H7 (cell line): ENCODE measurements around the gene GABRB1. TPM values are rescaled to one million over a fixed set of nuclear protein-coding genes. Genes with fewer than 3 reads are reported as not detected.

Experiments
- DNase-seq: peaks from one replicate; pipeline ENCODE4 v3.0.0; 2012
- H3K27me3 ChIP-seq: 2 replicates; pipeline ENCODE4 v1.6.0; 2011; ENCODE audit warnings: mild to moderate bottlenecking, low read length; ENCODE audit not compliant: control insufficient read depth, insufficient read depth
- H3K36me3 ChIP-seq: replicated peaks from 2 replicates; pipeline ENCODE4 v1.5.1; 2011; ENCODE audit warnings: low read length; ENCODE audit not compliant: control insufficient read depth, insufficient read depth
- H3K4me3 ChIP-seq: 2 replicates; pipeline ENCODE4 v1.5.1; 2011; ENCODE audit warnings: low read depth, mild to moderate bottlenecking, control low read depth, low read length, moderate library complexity; ENCODE audit not compliant: insufficient read depth
- total RNA-seq: library from RNA; depleted of rRNA; stranded (reverse); fragments of >200 nt; shearing (Covaris generic); gene quantifications from 2 replicates; pipeline ENCODE4 v1.2.3, GENCODE V29; 2014

The GABRB1 gene
- total RNA-seq, 1 experiment from 2014 or later = 0.31 TPM

- no peaks in the 10 kb centered on the region for H3K27me3 ChIP-seq
- DNase-seq = no peak
- H3K36me3 ChIP-seq = no peaks in the 10 kb centered on the region
- H3K4me3 ChIP-seq = no peak overlapping the region
These were observed 384.4 kb downstream of the GABRB1 start for GRCh38 chr4:47415719-47416118.

GRCh38 chr4:47418147-47418546, 386.8 kb downstream of the GABRB1 start:
- Histone ChIP-seq H3K36me3 (no peaks in the 10 kb centered on the region), H3K4me3 (no peak overlapping the region), H3K27me3 (no peaks in the 10 kb centered on the region)
- DNase-seq = no peak

DNA sequence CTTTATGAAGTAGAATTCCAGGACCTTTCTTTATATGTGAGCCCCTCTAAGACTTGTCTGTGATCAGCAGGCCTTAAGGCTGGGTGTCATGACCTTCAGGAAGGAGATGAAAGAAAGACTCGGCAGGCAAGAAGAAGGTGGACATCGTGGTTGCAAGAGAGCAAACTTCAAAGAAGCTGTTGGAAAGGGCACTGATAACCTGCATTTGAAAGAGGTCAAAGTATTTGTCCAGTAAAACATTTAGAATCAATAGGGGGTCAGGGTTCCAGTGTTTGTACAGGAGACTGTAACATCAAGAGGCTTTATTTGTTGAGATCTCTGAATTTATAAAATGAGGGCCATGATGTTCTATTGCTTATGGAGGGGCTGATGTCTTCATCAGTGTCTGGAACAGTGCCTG, 387.9 kb downstream of the GABRB1 start:
- H3K27me3 ChIP-seq = no peaks in the 10 kb centered on the region

DNA sequence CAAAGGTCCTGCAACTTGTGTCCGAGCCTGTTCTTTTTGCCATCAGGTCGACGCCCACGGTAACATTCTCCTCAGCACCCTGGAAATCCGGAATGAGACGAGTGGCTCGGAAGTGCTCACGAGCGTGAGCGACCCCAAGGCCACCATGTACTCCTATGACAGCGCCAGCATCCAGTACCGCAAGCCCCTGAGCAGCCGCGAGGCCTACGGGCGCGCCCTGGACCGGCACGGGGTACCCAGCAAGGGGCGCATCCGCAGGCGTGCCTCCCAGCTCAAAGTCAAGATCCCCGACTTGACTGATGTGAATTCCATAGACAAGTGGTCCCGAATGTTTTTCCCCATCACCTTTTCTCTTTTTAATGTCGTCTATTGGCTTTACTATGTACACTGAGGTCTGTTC, 394.3 kb downstream of the GABRB1 start:
- no peaks in the 10 kb centered on the region for H3K27me3 ChIP-seq
- H3K4me3 ChIP-seq = no peak overlapping the region
- no peaks in the 10 kb centered on the region for H3K36me3 ChIP-seq
- DNase-seq = no peak

More for the DNA sequence above, 387.9 kb downstream of the GABRB1 start:
- H3K36me3 ChIP-seq = no peaks in the 10 kb centered on the region
- H3K4me3 ChIP-seq = no peak overlapping the region
- no peak for DNase-seq

DNA sequence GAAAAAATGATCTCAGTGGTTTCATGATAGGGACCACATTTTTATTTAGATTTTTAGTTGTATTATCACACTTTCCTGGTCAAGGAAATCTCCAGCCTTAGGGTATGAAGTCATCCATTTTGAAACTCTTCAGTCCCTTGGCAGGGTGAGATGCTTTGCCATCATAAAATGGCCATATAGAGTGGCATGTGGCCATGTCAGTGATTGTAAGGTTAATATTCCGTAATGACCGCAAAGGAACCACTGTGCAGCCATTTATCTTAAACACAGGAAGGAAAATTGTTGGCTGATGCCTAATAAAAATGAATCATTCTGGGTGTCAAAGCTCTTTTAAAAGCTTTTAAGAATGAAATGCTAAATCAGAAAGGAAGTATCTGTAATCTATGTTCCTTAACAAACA, 396.6 kb downstream of the GABRB1 start:
- Histone ChIP-seq H3K36me3 (no peaks in the 10 kb centered on the region), H3K27me3 (no peaks in the 10 kb centered on the region), H3K4me3 (no peak overlapping the region)
- no peak for DNase-seq

DNA sequence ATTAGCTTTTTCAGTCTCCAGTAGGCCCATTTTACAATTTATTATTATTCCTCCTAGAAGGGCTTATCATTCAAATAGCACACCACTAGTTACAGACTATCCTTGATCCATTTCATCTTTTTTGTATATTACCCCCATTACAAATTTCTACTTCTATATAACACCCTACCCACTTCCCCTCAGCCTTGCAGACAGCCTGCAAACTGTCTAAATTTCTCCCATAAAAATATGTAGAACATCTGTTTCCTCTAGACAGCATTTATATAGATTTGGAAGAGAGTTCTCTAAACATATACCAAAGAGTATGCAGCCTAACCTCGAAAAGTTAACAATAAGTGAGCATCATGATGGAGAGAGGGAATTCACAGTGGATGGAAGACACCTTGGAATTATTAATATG, 401.4 kb downstream of the GABRB1 start:
- Histone ChIP-seq H3K4me3 (no peak overlapping the region), H3K27me3 (no peaks in the 10 kb centered on the region), H3K36me3 (no peaks in the 10 kb centered on the region)
- DNase-seq = no peak

- DNase-seq = no peak
- no peaks in the 10 kb centered on the region for H3K36me3 ChIP-seq
- no peak overlapping the region for H3K4me3 ChIP-seq
- no peaks in the 10 kb centered on the region for H3K27me3 ChIP-seq
These were observed 403.6 kb downstream of the GABRB1 start for GRCh38 chr4:47434931-47435330.

- no peak overlapping the region for H3K4me3 ChIP-seq
- DNase-seq = no peak
- H3K36me3 ChIP-seq = no peaks in the 10 kb centered on the region
- no peaks in the 10 kb centered on the region for H3K27me3 ChIP-seq
These were observed 411.6 kb downstream of the GABRB1 start for GRCh38 chr4:47442980-47443379.

DNA sequence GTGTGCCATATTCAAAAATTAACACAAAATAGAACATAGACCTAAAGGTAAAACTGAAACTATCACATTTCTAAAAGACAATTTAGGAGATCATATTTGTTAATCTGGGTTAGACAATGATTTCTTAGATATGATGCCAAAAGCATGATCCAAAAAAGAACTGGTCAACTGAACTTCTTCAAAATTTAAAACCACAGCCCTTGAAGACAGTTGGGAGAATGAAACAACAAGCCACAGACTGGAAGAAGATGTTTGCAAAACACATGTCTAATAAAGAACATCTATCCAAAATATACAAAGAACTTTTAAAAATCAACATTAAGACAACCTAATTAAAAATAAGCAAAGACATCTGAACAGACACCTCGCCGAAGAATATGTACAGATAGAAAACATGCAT, 412.7 kb downstream of the GABRB1 start:
- H3K36me3 ChIP-seq = no peaks in the 10 kb centered on the region
- no peak for DNase-seq
- H3K4me3 ChIP-seq = no peak overlapping the region
- no peaks in the 10 kb centered on the region for H3K27me3 ChIP-seq

DNA sequence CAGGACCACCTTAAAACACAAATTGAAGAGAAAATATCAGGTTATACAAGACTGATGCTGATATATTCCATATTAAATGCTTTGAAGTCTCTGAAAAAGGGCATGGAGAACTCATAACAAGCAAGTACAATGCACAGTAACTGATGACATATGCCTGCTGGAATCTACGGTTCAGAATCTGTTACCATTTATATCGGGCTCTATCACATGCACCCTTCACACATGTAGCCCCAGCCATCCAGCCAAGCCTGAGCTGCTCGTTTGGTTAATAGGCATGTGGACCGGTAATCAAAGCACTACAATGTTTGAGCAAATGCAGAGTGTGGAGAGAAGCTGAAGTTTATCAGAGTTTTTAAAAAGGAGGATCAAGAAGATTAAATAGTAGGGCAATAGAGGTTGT, 420.3 kb downstream of the GABRB1 start:
- no peak for DNase-seq

DNA sequence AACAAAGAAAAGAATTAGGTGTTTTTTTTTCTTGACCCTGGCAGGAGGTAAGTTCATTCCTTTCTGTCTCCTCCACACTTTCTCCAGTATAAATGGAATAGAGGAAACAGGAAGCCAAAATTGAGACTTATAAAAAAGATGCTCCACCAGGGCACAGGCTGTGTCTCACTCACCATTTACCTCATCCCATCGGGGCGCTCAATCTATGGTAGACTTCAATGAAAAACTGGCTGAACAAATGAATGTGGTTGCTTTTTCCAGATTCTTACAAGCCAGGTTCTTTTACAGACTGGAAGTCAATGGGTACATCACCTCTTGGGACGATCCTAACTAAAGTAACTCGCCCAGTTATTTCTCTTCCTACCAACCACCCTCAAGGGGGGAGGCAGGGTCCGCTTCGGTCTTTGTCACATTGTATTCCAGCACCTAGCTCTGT, 431.4 kb downstream of the GABRB1 start:
- no peak for DNase-seq
- H3K27me3 ChIP-seq = no peaks in the 10 kb centered on the region
- no peaks in the 10 kb centered on the region for H3K36me3 ChIP-seq

More for the DNA sequence above, 420.3 kb downstream of the GABRB1 start:
- Histone ChIP-seq H3K36me3 (no peaks in the 10 kb centered on the region), H3K27me3 (no peaks in the 10 kb centered on the region), H3K4me3 (no peak overlapping the region)

DNA sequence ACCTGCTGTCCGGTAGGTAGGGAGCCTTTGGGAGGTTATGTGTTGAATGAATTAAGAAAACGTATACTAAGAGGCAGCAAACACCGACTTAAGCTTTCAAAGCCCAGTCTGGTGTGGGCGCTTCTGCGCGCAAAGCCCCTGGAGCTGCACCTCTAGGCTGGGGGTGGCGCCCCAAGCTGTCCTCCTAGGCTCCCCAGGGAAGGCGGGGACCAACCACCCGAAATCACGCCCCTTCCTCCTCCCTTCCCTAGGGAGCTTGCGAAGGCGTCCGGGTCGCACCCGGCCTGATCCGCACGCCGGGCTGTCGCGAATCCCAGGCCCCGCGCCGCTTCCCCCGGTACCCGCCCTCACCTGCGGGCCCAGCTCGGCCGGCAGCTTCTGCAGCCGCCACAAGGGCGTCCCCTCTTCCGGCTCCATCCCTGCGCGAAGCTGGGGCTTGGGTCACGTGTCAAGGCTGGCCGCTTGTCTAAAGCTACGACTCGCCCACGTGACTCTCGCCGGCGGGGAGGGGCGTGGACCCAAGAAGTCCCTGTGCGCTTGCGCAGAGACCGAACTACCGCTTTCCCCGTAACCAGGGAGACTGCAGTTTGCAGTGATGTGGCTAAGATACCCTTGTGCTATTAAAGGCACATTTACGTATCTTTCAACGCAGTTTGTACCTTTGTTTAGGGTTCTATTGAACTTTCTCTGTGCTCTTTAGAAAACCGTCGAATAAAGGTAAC, 432.0 kb downstream of the GABRB1 start, which contains the start of gene COMMD8:
Gene COMMD8, minus strand, starts transcription at position 468 of the 722 bp plus-strand sequence. Its CDS starts 51 bp downstream, at position 417.
- Histone ChIP-seq H3K4me3 (peak within 1 kb of the TSS; percentile 62), H3K36me3 (no peaks in the 10 kb centered on the region), H3K27me3 (no peaks in the 10 kb centered on the region)
- peak; percentile 89 for DNase-seq

More for the DNA sequence above, 431.4 kb downstream of the GABRB1 start:
- H3K4me3 ChIP-seq = peak overlapping the region; percentile 62

DNA sequence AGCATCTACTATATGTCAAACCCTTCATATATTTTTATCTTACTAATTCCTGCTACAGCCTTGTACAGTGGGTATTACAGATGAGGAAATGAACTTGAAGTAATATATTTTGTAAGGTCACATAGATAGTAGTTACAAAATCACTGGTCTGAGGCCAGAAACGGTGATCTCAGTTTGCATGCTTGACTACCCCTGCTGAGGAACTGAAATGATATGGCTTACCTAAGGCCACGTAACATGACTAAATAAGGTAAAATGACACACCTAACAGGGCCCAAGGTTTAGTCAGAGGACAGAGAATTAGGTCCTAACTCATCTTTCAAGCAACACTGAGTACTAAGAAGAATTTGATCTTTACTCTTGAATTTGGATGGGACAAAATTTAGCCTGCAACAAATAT, 433.6 kb downstream of the GABRB1 start:
- DNase-seq = no peak
- H3K27me3 ChIP-seq = no peaks in the 10 kb centered on the region
- no peak overlapping the region for H3K4me3 ChIP-seq
- no peaks in the 10 kb centered on the region for H3K36me3 ChIP-seq

GRCh38 chr4:47466056-47466785, 434.9 kb downstream of the GABRB1 start:
- Histone ChIP-seq H3K27me3 (no peaks in the 10 kb centered on the region), H3K4me3 (no peak overlapping the region), H3K36me3 (no peaks in the 10 kb centered on the region)
- no peak for DNase-seq

GRCh38 chr4:47468706-47469365, 437.5 kb downstream of the GABRB1 start:
- Histone ChIP-seq H3K27me3 (no peaks in the 10 kb centered on the region), H3K36me3 (no peaks in the 10 kb centered on the region), H3K4me3 (no peak overlapping the region)
- DNase-seq = no peak
